H1 (cell line): ENCODE results near the gene RABGGTA. TPM values are rescaled to one million over a fixed set of nuclear protein-coding genes. Genes with fewer than 3 reads are reported as not detected.

ENCODE experiments used
- CTCF ChIA-PET: fragments of 300-600 bp; sonication (Branson Sonifier 250); formaldehyde crosslinking; loops from one replicate; lab custom pipeline; 2021; ENCODE audit not compliant: partially characterized antibody; lab: Charles Lee
- POLR2A ChIA-PET: fragments of 300-600 bp; sonication (Branson Sonifier 250); formaldehyde crosslinking; loops from one replicate; lab custom pipeline; 2021; ENCODE audit warnings: inconsistent platforms; ENCODE audit not compliant: partially characterized antibody; lab: Charles Lee
- DNase-seq, 2 experiments: peaks; one replicate each; pipeline versions ENCODE4 v3.0.0 to v3.0.0-alpha.2; 2010 to 2022; ENCODE audit warnings: low spot score in 2 of 2, low read depth in 1 of 2, mixed read lengths in 1 of 2
- FAIRE-seq: peaks from 2 replicates; lab custom pipeline; 2011; peaks lifted over from hg19 to GRCh38; lab: Jason Lieb, UNC
- H2AFZ ChIP-seq: 2 replicates; pipeline ENCODE4 v1.8.1; 2012; ENCODE audit warnings: low read length, inconsistent platforms
- H2AK5ac ChIP-seq: 2 replicates; pipeline ENCODE4 v1.6.1; 2013; ENCODE audit warnings: low read depth, low read length
- H2BK120ac ChIP-seq: replicated peaks from 2 replicates; pipeline ENCODE3; 2013; ENCODE audit warnings: low read depth, low read length, inconsistent platforms
- H2BK12ac ChIP-seq: 2 replicates; pipeline ENCODE4 v1.6.1; 2013; ENCODE audit warnings: low read depth, low read length
- H2BK15ac ChIP-seq: 2 replicates; pipeline ENCODE4 v1.6.1; 2013; ENCODE audit warnings: low read length
- H2BK20ac ChIP-seq: 2 replicates; pipeline ENCODE4 v1.6.1; 2013; ENCODE audit warnings: low read length
- H2BK5ac ChIP-seq: 2 replicates; pipeline ENCODE4 v1.6.1; 2013; ENCODE audit warnings: low read depth, low read length
- H3K14ac ChIP-seq: 2 replicates; pipeline ENCODE4 v1.6.1; 2013; ENCODE audit warnings: inconsistent platforms; ENCODE audit not compliant: insufficient read length
- H3K18ac ChIP-seq: 2 replicates; pipeline ENCODE4 v1.6.1; 2013; ENCODE audit warnings: low read length; ENCODE audit errors: extremely low read depth
- H3K23ac ChIP-seq: 2 replicates; pipeline ENCODE4 v1.6.1; 2013; ENCODE audit warnings: inconsistent platforms; ENCODE audit not compliant: insufficient read length
- H3K23me2 ChIP-seq: 2 replicates; pipeline ENCODE4 v1.6.1; 2013; ENCODE audit warnings: low read depth, low read length
- H3K27ac ChIP-seq: 2 replicates; pipeline ENCODE4 v1.6.1; 2011; ENCODE audit warnings: low read depth, low read length, inconsistent platforms
- H3K27me3 ChIP-seq, 4 experiments: replicated peaks in 1 of 4; 1 replicate in 1 of 4; 2 replicates in 3 of 4; pipeline versions ENCODE4 v1.6.1 to v1.8.1; 2011 to 2013; ENCODE audit warnings: low read length in 3 of 4, mild to moderate bottlenecking in 3 of 4, inconsistent platforms in 2 of 4, mixed read lengths in 2 of 4, moderate library complexity in 1 of 4; ENCODE audit not compliant: control insufficient read depth in 3 of 4, insufficient read depth in 3 of 4; ENCODE audit errors: extremely low read depth in 1 of 4
- H3K36me3 ChIP-seq, 4 experiments: 2 replicates each; pipeline versions ENCODE4 v1.6.1 to v1.8.1; 2011 to 2013; ENCODE audit warnings: mild to moderate bottlenecking in 4 of 4, low read length in 3 of 4, moderate library complexity in 2 of 4, control low read depth in 1 of 4, inconsistent platforms in 1 of 4; ENCODE audit not compliant: insufficient read depth in 4 of 4, control insufficient read depth in 2 of 4
- H3K4ac ChIP-seq: replicated peaks from 2 replicates; pipeline ENCODE3; 2013; ENCODE audit warnings: low read length, low read depth, mixed read lengths, inconsistent platforms; ENCODE audit not compliant: insufficient read length
- H3K4me1 ChIP-seq, 4 experiments: replicated peaks in 1 of 4; 1 replicate in 1 of 4; 2 replicates in 3 of 4; pipeline versions ENCODE4 v1.6.1 to v1.8.1; 2011 to 2013; ENCODE audit warnings: low read length in 3 of 4, inconsistent platforms in 2 of 4, mixed read lengths in 1 of 4; ENCODE audit not compliant: insufficient read depth in 4 of 4, control insufficient read depth in 3 of 4
- H3K4me2 ChIP-seq, 2 experiments: 2 replicates each; pipeline versions ENCODE4 v1.6.1 to v1.8.1; 2011 to 2013; ENCODE audit warnings: low read depth in 2 of 2, low read length in 2 of 2, control low read depth in 1 of 2, inconsistent platforms in 1 of 2, mild to moderate bottlenecking in 1 of 2; ENCODE audit not compliant: insufficient read depth in 1 of 2
- H3K4me3 ChIP-seq, 4 experiments: fragments of 200-600, 300-600 bp in 1 of 4; sonication (generic), shearing (Covaris generic), sonication (Bioruptor Twin) in 1 of 4; 2 replicates each; pipeline versions ENCODE4 v1.5.1 to v1.8.1; 2011 to 2016; ENCODE audit warnings: low read length in 4 of 4, low read depth in 3 of 4, control low read depth in 2 of 4, inconsistent platforms in 2 of 4, mild to moderate bottlenecking in 2 of 4, mixed read lengths in 1 of 4, moderate library complexity in 1 of 4; ENCODE audit not compliant: insufficient read depth in 2 of 4; ENCODE audit errors: extremely low read depth in 1 of 4
- H3K56ac ChIP-seq: replicated peaks from 2 replicates; pipeline ENCODE3; 2013; ENCODE audit warnings: low read depth, mild to moderate bottlenecking, mixed read lengths, low read length, inconsistent platforms; ENCODE audit not compliant: insufficient read length
- H3K79me1 ChIP-seq: 2 replicates; pipeline ENCODE4 v1.6.1; 2013; ENCODE audit warnings: low read depth, low read length, control low read depth
- H3K79me2 ChIP-seq, 2 experiments: 2 replicates each; pipeline versions ENCODE4 v1.6.1 to v1.8.1; 2012 to 2013; ENCODE audit warnings: low read length in 2 of 2, mild to moderate bottlenecking in 2 of 2, inconsistent platforms in 1 of 2; ENCODE audit not compliant: insufficient read depth in 2 of 2, control insufficient read depth in 1 of 2
- H3K9ac ChIP-seq, 4 experiments: replicated peaks in 1 of 4; 1 replicate in 1 of 4; 2 replicates in 3 of 4; pipeline versions ENCODE4 v1.6.1 to v1.8.1; 2011 to 2013; ENCODE audit warnings: low read depth in 3 of 4, low read length in 3 of 4, control low read depth in 2 of 4, mild to moderate bottlenecking in 2 of 4, moderate library complexity in 2 of 4, inconsistent platforms in 1 of 4; ENCODE audit errors: extremely low read depth in 1 of 4
- H3K9me3 ChIP-seq, 2 experiments: 2 replicates each; pipeline versions ENCODE4 v1.6.1 to v1.8.1; 2012 to 2013; ENCODE audit warnings: mild to moderate bottlenecking in 2 of 2, moderate library complexity in 2 of 2, control low read depth in 1 of 2, inconsistent platforms in 1 of 2, low read depth in 1 of 2, low read length in 1 of 2, mixed read lengths in 1 of 2; ENCODE audit not compliant: insufficient read depth in 2 of 2
- H4K20me1 ChIP-seq, 2 experiments: replicated peaks in 1 of 2; 2 replicates each; pipeline versions ENCODE3 to v1.8.1; 2011 to 2013; ENCODE audit warnings: inconsistent platforms in 2 of 2, low read length in 2 of 2, mild to moderate bottlenecking in 1 of 2; ENCODE audit not compliant: insufficient read depth in 2 of 2, control insufficient read depth in 1 of 2
- H4K5ac ChIP-seq: 2 replicates; pipeline ENCODE4 v1.6.1; 2013; ENCODE audit warnings: low read length, low read depth, mixed read lengths, inconsistent platforms; ENCODE audit not compliant: insufficient read length
- H4K8ac ChIP-seq: 2 replicates; pipeline ENCODE4 v1.8.0; 2013; ENCODE audit warnings: mild to moderate bottlenecking, moderate library complexity, low read length, inconsistent platforms; ENCODE audit not compliant: insufficient read depth; ENCODE audit errors: extremely low read depth
- H4K91ac ChIP-seq: replicated peaks from 2 replicates; pipeline ENCODE3; 2013; ENCODE audit warnings: low read length, mixed read lengths, inconsistent platforms; ENCODE audit not compliant: insufficient read length
- ASH2L ChIP-seq: fragments of 200-600, 300-600 bp; sonication (generic); IDR thresholded peaks from one replicate; pipeline ENCODE4 v1.7.1; 2017; ENCODE audit warnings: low read length
- CHD2 ChIP-seq: IDR thresholded peaks from 2 replicates; pipeline ENCODE4 v1.6.1; 2012; ENCODE audit warnings: low read length, improper control_type of control experiment
- JUND ChIP-seq: IDR thresholded peaks from 2 replicates; pipeline ENCODE4 v1.6.1; 2011; ENCODE audit warnings: mild to moderate bottlenecking, improper control_type of control experiment, low read length
- NRF1 ChIP-seq: IDR thresholded peaks from 2 replicates; pipeline ENCODE4 v1.6.1; 2011; ENCODE audit warnings: mild to moderate bottlenecking, low read depth, low read length, improper control_type of control experiment
- POLR2A ChIP-seq, 2 experiments: IDR thresholded peaks; 1 replicate in 1 of 2; 2 replicates in 1 of 2; pipeline ENCODE4 v1.6.1; 2011; ENCODE audit warnings: low read depth in 2 of 2, low read length in 2 of 2, mild to moderate bottlenecking in 2 of 2; ENCODE audit errors: control extremely low read depth in 1 of 2
- POLR2AphosphoS5 ChIP-seq: IDR thresholded peaks from 2 replicates; pipeline ENCODE4 v1.6.1; 2011; ENCODE audit warnings: low read depth, low read length
- RFX5 ChIP-seq: IDR thresholded peaks from 2 replicates; pipeline ENCODE4 v1.6.1; 2011; ENCODE audit warnings: low read depth, low read length, improper control_type of control experiment, borderline replicate concordance
- SIN3A ChIP-seq, 2 experiments: IDR thresholded peaks in 1 of 2; conservative IDR thresholded peaks in 1 of 2; 2 replicates each; pipeline ENCODE4 v1.6.1; 2011 to 2012; ENCODE audit warnings: low read length in 2 of 2, improper control_type of control experiment in 1 of 2, low read depth in 1 of 2, mild to moderate bottlenecking in 1 of 2
- SRF ChIP-seq: IDR thresholded peaks from 2 replicates; pipeline ENCODE4 v1.6.1; 2011; ENCODE audit warnings: mild to moderate bottlenecking, low read depth, low read length, moderate library complexity
- SUZ12 ChIP-seq: fragments of 200-600 bp; sonication (generic); IDR thresholded peaks from 2 replicates; pipeline ENCODE4 v1.6.1; 2012; ENCODE audit warnings: mild to moderate bottlenecking, inconsistent platforms, low read length, moderate library complexity, mixed read lengths
- WGBS, 2 experiments: shearing (Covaris generic) in 1 of 2; methylation state at CpG; one replicate each; pipeline versions ENCODE4 v1.1.6 to v1.1.7; 2013 to 2015; ENCODE audit warnings: low lambda C conversion rate in 2 of 2, mixed read lengths in 2 of 2, inconsistent platforms in 1 of 2, low coverage in 1 of 2, missing lambda C conversion rate in 1 of 2; ENCODE audit not compliant: insufficient replicate concordance in 2 of 2, insufficient coverage in 1 of 2, insufficient read length in 1 of 2; ENCODE audit errors: extremely low coverage in 1 of 2, missing lambda C conversion rate in 1 of 2; 5-methylcytosine and 5-hydroxymethylcytosine counted together
- polyA plus RNA-seq, 7 experiments: library from polyadenylated mRNA; depleted of rRNA in 3 of 7; stranded (reverse) in 5 of 7; unstranded in 2 of 7; fragments of >200 nt in 5 of 7; fragments of 200-250 nt in 2 of 7; gene quantifications; 1 replicate in 5 of 7; 2 replicates in 1 of 7; 4 replicates in 1 of 7; pipeline versions ENCODE4 v1.2.1 to v1.2.3, GENCODE V29; 2011 to 2013; ENCODE audit warnings: missing spikeins in 2 of 7, mixed read lengths in 2 of 7
- total RNA-seq: library from RNA; stranded (reverse); fragmentation: NEBNext Ultra II Directional; extraction: Animal tissue kit (Norgen Biotek cat#: 25700); gene quantifications from 2 replicates; pipeline ENCODE4 v1.2.1, GENCODE V29; 2021

The RABGGTA gene
- total and polyA plus RNA-seq, 2 of the 8 experiments (the other 6 are each of a cell fraction or from before 2014, with no cell fraction given), result 16.0 to 49.8 TPM

GRCh38 chr14:24299255-24300191 lies 28.1 kb upstream of the RABGGTA start, which contains the start of the genes DHRS1 and NOP9:
Gene DHRS1, minus strand, starts transcription at chr14:24299780. Its CDS starts 674 bp downstream, at chr14:24299106.
Gene NOP9, plus strand, starts transcription at chr14:24299850. Its CDS starts 105 bp downstream, at chr14:24299955.
- Histone ChIP-seq H4K91ac (no peak within 1 kb of the TSS), H3K9me3 (no peaks in the 10 kb centered on the region; a peak in 1 of 4 replicates), H2BK12ac (no peak within 1 kb of the TSS), H3K56ac (peak within 1 kb of the TSS; percentile 78), H2BK5ac (peak within 1 kb of the TSS; percentile 64; the same call in 1 of the 2 replicates), H4K20me1 (no peaks in the 10 kb centered on the region), H2AFZ (peak within 1 kb of the TSS; percentile 28), H4K5ac (peak within 1 kb of the TSS; percentile 87), H3K36me3 (peaks cover 22 to 33% (median 29%) of the 10 kb centered on the region in 4 experiments), H3K9ac (peak within 1 kb of the TSS; percentile 59 to 91 (median 66)), H3K23ac (no peak within 1 kb of the TSS), H2BK20ac (no peak within 1 kb of the TSS), H3K4me2 (peak within 1 kb of the TSS; percentile 85 to 96), H2BK15ac (no peak within 1 kb of the TSS), H3K23me2 (peaks cover 4% of the 10 kb centered on the region; the same call in 1 of the 2 replicates), H3K79me1 (peaks cover 5% of the 10 kb centered on the region; the same call in 1 of the 2 replicates), H3K18ac (peak within 1 kb of the TSS; percentile 98), H3K4ac (no peak within 1 kb of the TSS), H2AK5ac (no peak within 1 kb of the TSS), H3K4me3 (peak within 1 kb of the TSS; percentile 76 to 91 (median 88)), H2BK120ac (no peak within 1 kb of the TSS), H3K27me3 (no peaks in the 10 kb centered on the region), H3K79me2 (peaks cover 4 to 13% of the 10 kb centered on the region in 2 experiments; a peak in 2 of 4 replicates), H3K27ac (no peak within 1 kb of the TSS), H4K8ac (peak within 1 kb of the TSS; percentile 92), H3K4me1 (peaks cover 0 to 7% (median 4%) of the 10 kb centered on the region in 4 experiments; a peak in 5 of 7 replicates), H3K14ac (no peak within 1 kb of the TSS)
- ChIA-PET POLR2A (interaction anchor here (0.6 to 6.1 kb wide), 23 partner anchors 8 to 758 kb away, joined by 3 to 50 read pairs (median 5); partner anchors contain the start of genes ADCY4, CHMP4A, CIDEB and GMPR2), CTCF (interaction anchor here (0.7 to 9.0 kb wide), 15 partner anchors 9 to 241 kb away, joined by 3 to 163 read pairs (median 5); partner anchors contain the start of genes CHMP4A, CIDEB, IPO4 and KHNYN)
- FAIRE-seq (no peak), DNase-seq (peak; percentile 61 to 99)
- WGBS, 2 experiments, result 3% methylated on average over 61 of the region's 75 CpGs; no CpG with 5 or more reads in 1 of the 2 experiments
- peak; percentile 47; the same call in 1 of the 2 replicates for TF ChIP-seq JUND
- TF ChIP-seq SIN3A (conservative IDR thresholded peaks at IDR 0.05 in 1 of 2, IDR thresholded peaks at IDR 0.05 in 1 of 2; ENCODE audit: low read depth in 1 of 2, low read length in 2 of 2), result peak; percentile 92 to 96; a peak in 3 of 4 replicates
- no peak for TF ChIP-seq RFX5
- TF ChIP-seq ASH2L, result peak; percentile 93
- peak; percentile 52; the same call in 1 of the 2 replicates for TF ChIP-seq CHD2
- peak; percentile 81 to 88 for TF ChIP-seq POLR2A (IDR thresholded peaks at IDR 0.05; ENCODE audit: control extremely low read depth in 1 of 2, low read depth in 2 of 2, low read length in 2 of 2)
- no peak for TF ChIP-seq NRF1
- peak; percentile 86 for TF ChIP-seq POLR2AphosphoS5
- TF ChIP-seq SUZ12, result no peak
- TF ChIP-seq SRF, result peak; percentile 91
